GM12878 (cell line): ENCODE results near the gene ZNF592. TPM values are rescaled to one million over a fixed set of nuclear protein-coding genes. Genes with fewer than 3 reads are reported as not detected.

Source experiments
- ATAC-seq: fragments of 200-7000 bp; cut with Tn5 transposase; 3 replicates; pipeline ENCODE4 v1.9.1; 2020; ENCODE audit warnings: mild to moderate bottlenecking, moderate library complexity
- BruUV-seq: library from RNA; stranded (reverse); fragments of 400-500 nt; replicated peaks from 2 replicates; lab custom pipeline; 2021; lab: Mats Ljungman, UMichigan
- CTCF ChIA-PET: fragments of 300-600 bp; sonication (Branson Sonifier 250); formaldehyde crosslinking; extraction: SDS; loops from one replicate; lab custom pipeline; 2021; ENCODE audit warnings: inconsistent platforms; lab: Yijun Ruan, JAX
- POLR2A ChIA-PET: fragments of 350-600 bp; formaldehyde crosslinking; extraction: SDS; loops from one replicate; lab custom pipeline; 2021; ENCODE audit warnings: inconsistent platforms; lab: Charles Lee
- RAD21 ChIA-PET: fragments of 300-600 bp; sonication (Branson Sonifier 250); formaldehyde crosslinking; loops from one replicate; lab custom pipeline; 2023; ENCODE audit warnings: antibody characterized with exemption; ENCODE audit not compliant: unreplicated experiment; lab: Charles Lee
- SMC1A ChIA-PET: fragments of 300-600 bp; sonication (Branson Sonifier 250); formaldehyde crosslinking; loops from one replicate; lab custom pipeline; 2023; ENCODE audit not compliant: unreplicated experiment, uncharacterized antibody; lab: Charles Lee
- DNase-seq: peaks from one replicate; pipeline ENCODE4 v3.0.0-alpha.2; 2011; ENCODE audit warnings: low read depth, low spot score
- FAIRE-seq: peaks from 3 replicates; lab custom pipeline; 2011; peaks lifted over from hg19 to GRCh38; lab: Jason Lieb, UNC
- H2AFZ ChIP-seq: 2 replicates; pipeline ENCODE4 v1.6.0; 2011; ENCODE audit warnings: low read depth, low read length, control low read depth; ENCODE audit not compliant: control insufficient read depth
- H3K27ac ChIP-seq: 2 replicates; pipeline ENCODE4 v1.5.1; 2011; ENCODE audit warnings: control low read depth; ENCODE audit not compliant: control insufficient read depth, insufficient read depth
- H3K27me3 ChIP-seq, 2 experiments: replicated peaks in 1 of 2; 2 replicates each; pipeline versions ENCODE4 v1.6.0 to v1.6.1; 2011; ENCODE audit warnings: low read length in 1 of 2; ENCODE audit not compliant: control insufficient read depth in 2 of 2, insufficient read depth in 2 of 2
- H3K36me3 ChIP-seq, 2 experiments: 2 replicates each; pipeline ENCODE4 v1.5.1; 2011; ENCODE audit warnings: low read length in 1 of 2; ENCODE audit not compliant: control insufficient read depth in 2 of 2, insufficient read depth in 2 of 2
- H3K4me1 ChIP-seq: 2 replicates; pipeline ENCODE4 v1.6.1; 2011; ENCODE audit warnings: mild to moderate bottlenecking, low read length, moderate library complexity, mixed read lengths; ENCODE audit not compliant: control insufficient read depth, insufficient read depth
- H3K4me2 ChIP-seq: 2 replicates; pipeline ENCODE4 v1.6.0; 2011; ENCODE audit warnings: control low read depth; ENCODE audit not compliant: control insufficient read depth, insufficient read depth
- H3K4me3 ChIP-seq: fragments of 200-600 bp; sonication (generic); 2 replicates; pipeline ENCODE4 v1.5.1; 2016
- H3K79me2 ChIP-seq: 2 replicates; pipeline ENCODE4 v1.6.0; 2011; ENCODE audit warnings: low read length; ENCODE audit not compliant: control insufficient read depth, insufficient read depth
- H3K9ac ChIP-seq: 2 replicates; pipeline ENCODE4 v1.8.0; 2011; ENCODE audit warnings: low read length, control low read depth, mixed read lengths; ENCODE audit not compliant: control insufficient read depth, insufficient read depth
- H3K9me3 ChIP-seq: replicated peaks from 3 replicates; pipeline ENCODE4 v1.5.1; 2011; ENCODE audit warnings: mild to moderate bottlenecking, low read length; ENCODE audit not compliant: control insufficient read depth, insufficient read depth
- H4K20me1 ChIP-seq: 2 replicates; pipeline ENCODE4 v1.6.0; 2011; ENCODE audit not compliant: control insufficient read depth, insufficient read depth
- IKZF2 ChIP-seq, 2 experiments: fragments of 450-650 bp; IDR thresholded peaks; 2 replicates each; pipeline ENCODE4 v1.6.1; 2017; ENCODE audit warnings: mild to moderate bottlenecking in 2 of 2, moderate library complexity in 2 of 2
- JUNB ChIP-seq: IDR thresholded peaks from 2 replicates; pipeline ENCODE4 v1.6.1; 2016; ENCODE audit warnings: antibody characterized with exemption, mild to moderate bottlenecking
- MEF2A ChIP-seq: IDR thresholded peaks from 2 replicates; pipeline ENCODE4 v1.6.1; 2011; ENCODE audit warnings: low read depth, mild to moderate bottlenecking, low read length, moderate library complexity; ENCODE audit not compliant: insufficient read depth
- MEF2B ChIP-seq: fragments of 450-650 bp; IDR thresholded peaks from 2 replicates; pipeline ENCODE4 v1.6.1; 2018; ENCODE audit warnings: mild to moderate bottlenecking, moderate library complexity; ENCODE audit not compliant: partially characterized antibody, poor library complexity, severe bottlenecking
- MTA2 ChIP-seq: fragments of 450-650 bp; IDR thresholded peaks from 2 replicates; pipeline ENCODE4 v1.6.1; 2016; ENCODE audit warnings: low read depth, mild to moderate bottlenecking, moderate library complexity
- MXI1 ChIP-seq: fragments of 150-350 bp; IDR thresholded peaks from 2 replicates; pipeline ENCODE4 v1.6.1; 2011; ENCODE audit warnings: low read depth, mild to moderate bottlenecking, inconsistent platforms, low read length, improper control_type of control experiment
- PAX5 ChIP-seq: IDR thresholded peaks from 2 replicates; pipeline ENCODE4 v1.6.1; 2011; ENCODE audit warnings: low read depth, low read length, borderline replicate concordance
- RUNX3 ChIP-seq: IDR thresholded peaks from 2 replicates; pipeline ENCODE4 v1.6.1; 2012; ENCODE audit warnings: low read length, inconsistent platforms
- SMAD5 ChIP-seq: IDR thresholded peaks from 2 replicates; pipeline ENCODE4 v1.6.1; 2016; ENCODE audit warnings: antibody characterized with exemption, low read depth
- SREBF2 ChIP-seq: IDR thresholded peaks from 2 replicates; pipeline ENCODE4 v1.6.1; 2012; ENCODE audit warnings: mild to moderate bottlenecking, low read length
- TCF12 ChIP-seq: IDR thresholded peaks from 2 replicates; pipeline ENCODE4 v1.6.1; 2011; ENCODE audit warnings: low read depth, mild to moderate bottlenecking, low read length
- TCF3 ChIP-seq: IDR thresholded peaks from 2 replicates; pipeline ENCODE4 v1.6.1; 2012; ENCODE audit warnings: low read depth, mild to moderate bottlenecking, low read length, borderline replicate concordance; ENCODE audit not compliant: insufficient read depth
- ZNF207 ChIP-seq: fragments of 450-650 bp; IDR thresholded peaks from 2 replicates; pipeline ENCODE4 v1.6.1; 2014; ENCODE audit warnings: antibody characterized with exemption, mild to moderate bottlenecking, borderline replicate concordance
- WGBS: methylation state at CpG from one replicate; pipeline ENCODE4 v1.1.6; 2016; ENCODE audit warnings: low lambda C conversion rate; ENCODE audit not compliant: insufficient replicate concordance, insufficient coverage; ENCODE audit errors: missing lambda C conversion rate; 5-methylcytosine and 5-hydroxymethylcytosine counted together
- in situ Hi-C: fragments of 300-500 bp; cut with MboI; formaldehyde crosslinking; loops from 9 replicates; pipeline ENCODE4 v1.14.3; 2018; ENCODE audit warnings: mixed read lengths
- intact Hi-C: fragments of 100-400 bp; cut with micrococcal nuclease; formaldehyde crosslinking; loops from one replicate; pipeline ENCODE4 v1.14.2; 2022; ENCODE audit not compliant: unreplicated experiment
- polyA plus RNA-seq, 11 experiments: library from polyadenylated mRNA; depleted of rRNA in 4 of 11; unstranded in 6 of 11; stranded (reverse) in 5 of 11; fragments of >200 nt; fragmentation: Nextera tagmentation in 4 of 11; fragmentation: Illumina TruSeq in 1 of 11; extraction: Ambion mirVana in 4 of 11; extraction: Trizol in 1 of 11; gene quantifications; 1 replicate in 1 of 11; 2 replicates in 10 of 11; pipeline versions ENCODE4 v1.2.1 to v1.2.3, GENCODE V29; 2011 to 2016; ENCODE audit warnings: inconsistent platforms in 2 of 11, missing spikeins in 2 of 11, low read depth in 1 of 11
- total RNA-seq, 4 experiments: library from RNA; depleted of rRNA in 3 of 4; stranded (reverse); fragments of >200 nt in 3 of 4; fragmentation: Illumina TruSeq in 1 of 4; extraction: Trizol in 1 of 4; gene quantifications; 2 replicates each; pipeline versions ENCODE4 v1.2.1 to v1.2.3, GENCODE V29; 2013 to 2021

The ZNF592 gene
- total and polyA plus RNA-seq, 10 of the 15 experiments (the other 5 are each of a cell fraction or from before 2014, with no cell fraction given): 0.95 to 23.7 (median 8.6) TPM

DNA sequence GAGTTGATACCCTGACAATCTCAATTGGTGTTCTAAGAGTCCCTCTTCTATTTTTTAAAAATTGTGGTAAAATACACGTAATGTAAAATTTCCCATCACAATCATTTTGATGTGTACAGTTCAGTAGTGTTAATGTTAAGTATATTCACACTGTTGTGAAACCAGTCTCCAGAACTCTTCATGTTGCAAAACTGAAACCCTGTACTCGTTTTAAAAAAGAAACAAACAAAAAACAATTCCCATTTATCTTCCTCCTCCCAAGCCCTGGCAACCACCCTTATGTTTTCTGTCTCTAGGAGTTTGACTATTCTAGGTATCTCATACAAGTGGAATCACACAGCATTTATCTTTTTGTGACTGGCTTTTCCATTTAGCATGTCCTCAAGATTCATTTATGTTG is 40.1 kb downstream of the ZNF592 start:
- in situ Hi-C loops: no loop called here
- H3K4me2 ChIP-seq: peak overlapping the region; percentile 26; the same call in 1 of the 2 replicates
- H3K27me3 ChIP-seq: no peaks in the 10 kb centered on the region
- H2AFZ ChIP-seq: no peak overlapping the region
- ChIA-PET POLR2A (no interaction called here), CTCF (interaction anchor here (0.9 to 1.5 kb wide), 2 partner anchors 16 to 36 kb away, joined by 3 to 4 read pairs; no protein-coding TSS in a partner anchor), RAD21 (no interaction called here), SMC1A (interaction anchor here (0.7 to 2.1 kb wide), 6 partner anchors 22 to 135 kb away, joined by 3 to 8 read pairs (median 3); partner anchors contain the start of gene WDR73)
- peaks cover 22% of the 10 kb centered on the region for H3K79me2 ChIP-seq
- FAIRE-seq (peak; percentile 27), DNase-seq (no peak), ATAC-seq (peak; percentile 54)
- H3K36me3 ChIP-seq: peaks cover 23 to 32% of the 10 kb centered on the region in 2 experiments; a peak in 3 of 4 replicates
- H3K27ac ChIP-seq: peak overlapping the region; percentile 46
- no TSS peak for BruUV-seq
- no peak overlapping the region for H3K9ac ChIP-seq
- H3K4me3 ChIP-seq: no peak overlapping the region
- intact Hi-C loops: no loop called here
- no peaks in the 10 kb centered on the region for H3K9me3 ChIP-seq
- TF ChIP-seq RUNX3 (peak; percentile 38; the same call in 1 of the 2 replicates), JUNB (peak; percentile 38; the same call in 1 of the 2 replicates), TCF12 (no peak), SMAD5 (no peak), IKZF2 (IDR thresholded peaks at IDR 0.05) (peak in 1 of 2 experiments; percentile 27; a peak in 1 of 4 replicates), MXI1 (no peak), ZNF207 (no peak)
- peaks cover 13% of the 10 kb centered on the region for H3K4me1 ChIP-seq
- WGBS: 2% methylated on average over 2 of the region's 2 CpGs
- peaks cover 3% of the 10 kb centered on the region; the same call in 1 of the 2 replicates for H4K20me1 ChIP-seq

GRCh38 chr15:84789762-84790161 is 41.4 kb downstream of the ZNF592 start:
- peaks cover 22% of the 10 kb centered on the region for H3K79me2 ChIP-seq
- ATAC-seq: peak; percentile 75
- no TSS peak for BruUV-seq

More at GRCh38 chr15:84789762-84790161, 41.4 kb downstream of the ZNF592 start:
- no peak overlapping the region for H2AFZ ChIP-seq
- WGBS: 43% methylated on average over 5 of the region's 5 CpGs
- H3K27me3 ChIP-seq: no peaks in the 10 kb centered on the region
- H3K27ac ChIP-seq: no peak overlapping the region
- H3K4me2 ChIP-seq: peak overlapping the region; percentile 7; the same call in 1 of the 2 replicates
- H3K36me3 ChIP-seq: peaks cover 10 to 19% of the 10 kb centered on the region in 2 experiments; a peak in 3 of 4 replicates
- FAIRE-seq (no peak), DNase-seq (peak; percentile 27)
- ChIA-PET POLR2A (interaction anchor here (0.6 to 1.2 kb wide), 3 partner anchors 16 to 185 kb away, joined by 3 to 4 read pairs (median 4); no protein-coding TSS in a partner anchor), RAD21 (interaction anchor here (0.8 to 1.5 kb wide), 7 partner anchors 34 to 185 kb away, joined by 3 to 7 read pairs (median 4); partner anchors contain the start of gene SEC11A), SMC1A (interaction anchor here (0.6 to 2.1 kb wide), 12 partner anchors 15 to 138 kb away, joined by 3 to 8 read pairs (median 4); partner anchors contain the start of gene WDR73), CTCF (interaction anchor here (0.9 kb wide), 1 partner anchor 14 kb away, joined by 4 read pairs; no protein-coding TSS in a partner anchor)
- H3K9me3 ChIP-seq: no peaks in the 10 kb centered on the region
- peaks cover 13% of the 10 kb centered on the region for H3K4me1 ChIP-seq
- in situ Hi-C loops: no loop called here
- H4K20me1 ChIP-seq: peaks cover 3% of the 10 kb centered on the region; the same call in 1 of the 2 replicates
- no peak overlapping the region for H3K9ac ChIP-seq
- no peak overlapping the region for H3K4me3 ChIP-seq
- TF ChIP-seq TCF3 (no peak), MTA2 (peak; percentile 45; the same call in 1 of the 2 replicates), RUNX3 (0 out of 2 replicates have a peak, but pooled peaks have one; percentile 22), MEF2B (peak; percentile 20), PAX5 (0 out of 2 replicates have a peak, but pooled peaks have one; percentile 22), SREBF2 (no peak), MEF2A (no peak)
- intact Hi-C loops: no loop called here
